HCT116 (cell line): ENCODE measurements around the gene ZBTB33. TPM values are rescaled to one million over a fixed set of nuclear protein-coding genes. Genes with fewer than 3 reads are reported as not detected.

Source experiments
- ATAC-seq: fragments of 200-7000 bp; cut with Tn5 transposase; 2 replicates; pipeline ENCODE4 v1.9.1; 2020; ENCODE audit warnings: mild to moderate bottlenecking, moderate library complexity
- BruUV-seq: library from RNA; stranded (reverse); fragments of 400-500 nt; replicated peaks from 2 replicates; lab custom pipeline; 2021; lab: Mats Ljungman, UMichigan
- CTCF ChIA-PET: fragments of 300-600 bp; sonication (Branson Sonifier 250); formaldehyde crosslinking; loops from one replicate; lab custom pipeline; 2021; ENCODE audit warnings: antibody characterized with exemption; lab: Charles Lee
- POLR2A ChIA-PET: fragments of 300-600, 350-600 bp; sonication (Branson Sonifier 250); formaldehyde crosslinking; loops from one replicate; lab custom pipeline; 2021; ENCODE audit warnings: antibody characterized with exemption; lab: Charles Lee
- RAD21 ChIA-PET, 2 experiments: fragments of 300-600 bp; sonication (Branson Sonifier 250); formaldehyde crosslinking; loops; one replicate each; lab custom pipeline; 2023; ENCODE audit warnings: low total read pairs in 2 of 2; ENCODE audit not compliant: uncharacterized antibody in 2 of 2, unreplicated experiment in 2 of 2, low non-redundant PET in 1 of 2; lab: Charles Lee
- DNase-seq: peaks from one replicate; pipeline ENCODE4 v3.0.0-alpha.2; 2010; ENCODE audit warnings: low read depth, low spot score
- H2AFZ ChIP-seq: fragments of 200-600 bp; shearing (Covaris generic), sonication (generic); 2 replicates; pipeline ENCODE4 v1.6.1; 2017; ENCODE audit warnings: low read depth, mixed run types, mixed read lengths, antibody characterized with exemption, low read length; ENCODE audit not compliant: poor library complexity, severe bottlenecking
- H3K27ac ChIP-seq: 2 replicates; pipeline ENCODE4 v1.5.1; 2012; ENCODE audit warnings: low read depth, low read length
- H3K27me3 ChIP-seq: fragments of 200-600 bp; sonication (generic); 2 replicates; pipeline ENCODE4 v1.6.1; 2016; ENCODE audit warnings: mixed run types, low read length, mixed read lengths; ENCODE audit not compliant: insufficient read depth
- H3K36me3 ChIP-seq, 2 experiments: fragments of 200-500 bp in 1 of 2; fragments of 200-600 bp in 1 of 2; sonication (Bioruptor generic) in 1 of 2; sonication (generic) in 1 of 2; 2 replicates each; pipeline versions ENCODE4 v1.5.1 to v1.6.1; 2014 to 2016; ENCODE audit warnings: low read length in 2 of 2, inconsistent platforms in 1 of 2, mixed read lengths in 1 of 2, mixed run types in 1 of 2; ENCODE audit not compliant: insufficient read depth in 2 of 2, control insufficient read depth in 1 of 2
- H3K4me1 ChIP-seq, 2 experiments: fragments of 200-600 bp in 1 of 2; sonication (generic) in 1 of 2; 2 replicates each; pipeline versions ENCODE4 v1.5.1 to v1.6.1; 2012 to 2017; ENCODE audit warnings: low read length in 2 of 2, inconsistent platforms in 1 of 2, mild to moderate bottlenecking in 1 of 2, mixed read lengths in 1 of 2, mixed run types in 1 of 2, moderate library complexity in 1 of 2; ENCODE audit not compliant: insufficient read depth in 2 of 2, control insufficient read depth in 1 of 2
- H3K4me2 ChIP-seq: fragments of 200-600 bp; sonication (generic); 2 replicates; pipeline ENCODE4 v1.6.1; 2017; ENCODE audit warnings: mixed run types, low read length, mixed read lengths
- H3K4me3 ChIP-seq, 2 experiments: fragments of 200-600 bp in 1 of 2; sonication (generic) in 1 of 2; replicated peaks in 1 of 2; 2 replicates each; pipeline ENCODE4 v1.5.1; 2011 to 2016; ENCODE audit warnings: low read length in 2 of 2, control low read depth in 1 of 2, low read depth in 1 of 2, mild to moderate bottlenecking in 1 of 2, mixed read lengths in 1 of 2, mixed run types in 1 of 2
- H3K79me2 ChIP-seq: fragments of 200-600 bp; sonication (generic); 2 replicates; pipeline ENCODE4 v1.6.1; 2017; ENCODE audit warnings: mild to moderate bottlenecking, mixed run types, low read length, moderate library complexity, mixed read lengths; ENCODE audit not compliant: insufficient read depth
- H3K9ac ChIP-seq: fragments of 200-600 bp; sonication (generic); 2 replicates; pipeline ENCODE4 v1.6.1; 2016; ENCODE audit warnings: low read length, mixed read lengths
- H3K9me2 ChIP-seq: fragments of 200-600 bp; sonication (generic), shearing (Covaris generic); 2 replicates; pipeline ENCODE4 v1.6.1; 2017; ENCODE audit warnings: mixed run types, mild to moderate bottlenecking, moderate library complexity; ENCODE audit not compliant: insufficient read depth
- H3K9me3 ChIP-seq, 2 experiments: fragments of 200-500 bp in 1 of 2; fragments of 200-600 bp in 1 of 2; sonication (Bioruptor generic) in 1 of 2; sonication (generic) in 1 of 2; 2 replicates each; pipeline ENCODE4 v1.6.1; 2014 to 2017; ENCODE audit warnings: low read length in 2 of 2, mixed read lengths in 2 of 2, inconsistent platforms in 1 of 2, low read depth in 1 of 2, mild to moderate bottlenecking in 1 of 2, mixed run types in 1 of 2, moderate library complexity in 1 of 2; ENCODE audit not compliant: control insufficient read depth in 1 of 2, insufficient read depth in 1 of 2
- H4K20me1 ChIP-seq: fragments of 200-600 bp; sonication (generic), shearing (Covaris generic); 2 replicates; pipeline ENCODE4 v1.6.1; 2017; ENCODE audit warnings: mixed run types, mild to moderate bottlenecking, moderate library complexity; ENCODE audit not compliant: insufficient read depth
- CBX3 ChIP-seq: IDR thresholded peaks from 2 replicates; pipeline ENCODE4 v1.6.1; 2012; ENCODE audit warnings: low read depth
- EZH2phosphoT487 ChIP-seq: fragments of 200-600 bp; IDR thresholded peaks from 2 replicates; pipeline ENCODE4 v1.6.1; 2018; ENCODE audit warnings: antibody characterized with exemption, borderline replicate concordance
- FOSL1 ChIP-seq: IDR thresholded peaks from 2 replicates; pipeline ENCODE4 v1.6.1; 2012; ENCODE audit warnings: low read depth
- JUND ChIP-seq: IDR thresholded peaks from 2 replicates; pipeline ENCODE4 v1.6.1; 2012
- RAD21 ChIP-seq: IDR thresholded peaks from 2 replicates; pipeline ENCODE4 v1.6.1; 2012; ENCODE audit warnings: low read depth, mild to moderate bottlenecking
- SIN3A ChIP-seq: IDR thresholded peaks from 2 replicates; pipeline ENCODE4 v1.6.1; 2012; ENCODE audit warnings: low read depth
- SRF ChIP-seq: IDR thresholded peaks from 2 replicates; pipeline ENCODE4 v1.6.1; 2012; ENCODE audit warnings: low read depth
- YY1 ChIP-seq: IDR thresholded peaks from 2 replicates; pipeline ENCODE4 v1.6.1; 2011; ENCODE audit warnings: low read length, low read depth, moderate library complexity, mild to moderate bottlenecking; ENCODE audit not compliant: insufficient replicate concordance; ENCODE audit errors: extremely low read depth
- intact Hi-C: fragments of 100-400 bp; cut with micrococcal nuclease; formaldehyde crosslinking; loops from 2 replicates; pipeline ENCODE4 v1.10.0; 2022
- total RNA-seq: library from RNA; stranded (reverse); gene quantifications from one replicate; pipeline ENCODE4 v1.2.1, GENCODE V29; 2021; ENCODE audit not compliant: unreplicated experiment
- TF ChIP-seq, protein P1 (sequence below): IDR thresholded peaks from 2 replicates; pipeline ENCODE4 v1.6.1; 2012; ENCODE audit warnings: low read depth
- TF ChIP-seq, protein P2 (sequence below), 3 experiments: fragments of 200-600 bp in 1 of 3; sonication (generic) in 1 of 3; IDR thresholded peaks in 2 of 3; conservative IDR thresholded peaks in 1 of 3; 2 replicates each; pipeline ENCODE4 v1.5.1; 2012 to 2017; ENCODE audit warnings: low read depth in 2 of 3, low read length in 2 of 3, antibody characterized with exemption in 1 of 3, borderline replicate concordance in 1 of 3, control low read depth in 1 of 3, mild to moderate bottlenecking in 1 of 3, mixed read lengths in 1 of 3, mixed run types in 1 of 3, moderate library complexity in 1 of 3; ENCODE audit not compliant: insufficient read depth in 1 of 3
- TF ChIP-seq, protein P3 (sequence below): IDR thresholded peaks from 2 replicates; pipeline ENCODE4 v1.6.1; 2012
- TF ChIP-seq, protein P4 (sequence below): IDR thresholded peaks from 2 replicates; pipeline ENCODE4 v1.6.1; 2011; ENCODE audit warnings: mild to moderate bottlenecking, low read length, moderate library complexity; ENCODE audit not compliant: insufficient replicate concordance; ENCODE audit errors: extremely low read depth

Gene ZBTB33
- total RNA-seq, 1 experiment from 2014 or later = 12.3 TPM

DNA sequence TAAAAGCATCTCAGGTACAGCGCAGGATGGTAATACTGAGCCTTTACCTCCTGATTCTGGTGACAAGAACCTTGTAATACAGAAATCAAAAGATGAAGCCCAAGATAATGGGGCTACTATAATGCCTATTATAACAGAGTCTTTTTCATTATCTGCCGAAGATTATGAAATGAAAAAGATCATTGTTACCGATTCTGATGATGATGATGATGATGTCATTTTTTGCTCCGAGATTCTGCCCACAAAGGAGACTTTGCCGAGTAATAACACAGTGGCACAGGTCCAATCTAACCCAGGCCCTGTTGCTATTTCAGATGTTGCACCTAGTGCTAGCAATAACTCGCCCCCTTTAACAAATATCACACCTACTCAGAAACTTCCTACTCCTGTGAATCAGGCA lies 3.2 kb downstream of the ZBTB33 start:
- TF ChIP-seq CBX3 = no peak
- TF ChIP-seq JUND = no peak
- TF ChIP-seq, protein P1, sequence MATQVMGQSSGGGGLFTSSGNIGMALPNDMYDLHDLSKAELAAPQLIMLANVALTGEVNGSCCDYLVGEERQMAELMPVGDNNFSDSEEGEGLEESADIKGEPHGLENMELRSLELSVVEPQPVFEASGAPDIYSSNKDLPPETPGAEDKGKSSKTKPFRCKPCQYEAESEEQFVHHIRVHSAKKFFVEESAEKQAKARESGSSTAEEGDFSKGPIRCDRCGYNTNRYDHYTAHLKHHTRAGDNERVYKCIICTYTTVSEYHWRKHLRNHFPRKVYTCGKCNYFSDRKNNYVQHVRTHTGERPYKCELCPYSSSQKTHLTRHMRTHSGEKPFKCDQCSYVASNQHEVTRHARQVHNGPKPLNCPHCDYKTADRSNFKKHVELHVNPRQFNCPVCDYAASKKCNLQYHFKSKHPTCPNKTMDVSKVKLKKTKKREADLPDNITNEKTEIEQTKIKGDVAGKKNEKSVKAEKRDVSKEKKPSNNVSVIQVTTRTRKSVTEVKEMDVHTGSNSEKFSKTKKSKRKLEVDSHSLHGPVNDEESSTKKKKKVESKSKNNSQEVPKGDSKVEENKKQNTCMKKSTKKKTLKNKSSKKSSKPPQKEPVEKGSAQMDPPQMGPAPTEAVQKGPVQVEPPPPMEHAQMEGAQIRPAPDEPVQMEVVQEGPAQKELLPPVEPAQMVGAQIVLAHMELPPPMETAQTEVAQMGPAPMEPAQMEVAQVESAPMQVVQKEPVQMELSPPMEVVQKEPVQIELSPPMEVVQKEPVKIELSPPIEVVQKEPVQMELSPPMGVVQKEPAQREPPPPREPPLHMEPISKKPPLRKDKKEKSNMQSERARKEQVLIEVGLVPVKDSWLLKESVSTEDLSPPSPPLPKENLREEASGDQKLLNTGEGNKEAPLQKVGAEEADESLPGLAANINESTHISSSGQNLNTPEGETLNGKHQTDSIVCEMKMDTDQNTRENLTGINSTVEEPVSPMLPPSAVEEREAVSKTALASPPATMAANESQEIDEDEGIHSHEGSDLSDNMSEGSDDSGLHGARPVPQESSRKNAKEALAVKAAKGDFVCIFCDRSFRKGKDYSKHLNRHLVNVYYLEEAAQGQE = no peak
- TF ChIP-seq SRF = no peak
- TF ChIP-seq, protein P2, sequence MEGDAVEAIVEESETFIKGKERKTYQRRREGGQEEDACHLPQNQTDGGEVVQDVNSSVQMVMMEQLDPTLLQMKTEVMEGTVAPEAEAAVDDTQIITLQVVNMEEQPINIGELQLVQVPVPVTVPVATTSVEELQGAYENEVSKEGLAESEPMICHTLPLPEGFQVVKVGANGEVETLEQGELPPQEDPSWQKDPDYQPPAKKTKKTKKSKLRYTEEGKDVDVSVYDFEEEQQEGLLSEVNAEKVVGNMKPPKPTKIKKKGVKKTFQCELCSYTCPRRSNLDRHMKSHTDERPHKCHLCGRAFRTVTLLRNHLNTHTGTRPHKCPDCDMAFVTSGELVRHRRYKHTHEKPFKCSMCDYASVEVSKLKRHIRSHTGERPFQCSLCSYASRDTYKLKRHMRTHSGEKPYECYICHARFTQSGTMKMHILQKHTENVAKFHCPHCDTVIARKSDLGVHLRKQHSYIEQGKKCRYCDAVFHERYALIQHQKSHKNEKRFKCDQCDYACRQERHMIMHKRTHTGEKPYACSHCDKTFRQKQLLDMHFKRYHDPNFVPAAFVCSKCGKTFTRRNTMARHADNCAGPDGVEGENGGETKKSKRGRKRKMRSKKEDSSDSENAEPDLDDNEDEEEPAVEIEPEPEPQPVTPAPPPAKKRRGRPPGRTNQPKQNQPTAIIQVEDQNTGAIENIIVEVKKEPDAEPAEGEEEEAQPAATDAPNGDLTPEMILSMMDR (IDR thresholded peaks at IDR 0.05 in 2 of 3, conservative IDR thresholded peaks at IDR 0.05 in 1 of 3; ENCODE audit: borderline replicate concordance in 1 of 3, insufficient read depth in 1 of 3, low read depth in 2 of 3, low read length in 2 of 3) = no peak
- TF ChIP-seq EZH2phosphoT487 = no peak
- TF ChIP-seq, protein P3, sequence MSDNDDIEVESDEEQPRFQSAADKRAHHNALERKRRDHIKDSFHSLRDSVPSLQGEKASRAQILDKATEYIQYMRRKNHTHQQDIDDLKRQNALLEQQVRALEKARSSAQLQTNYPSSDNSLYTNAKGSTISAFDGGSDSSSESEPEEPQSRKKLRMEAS = no peak
- no peak for TF ChIP-seq SIN3A
- no peak for TF ChIP-seq RAD21
- no peak for TF ChIP-seq YY1
- no peak for TF ChIP-seq FOSL1
- TF ChIP-seq, protein P4, sequence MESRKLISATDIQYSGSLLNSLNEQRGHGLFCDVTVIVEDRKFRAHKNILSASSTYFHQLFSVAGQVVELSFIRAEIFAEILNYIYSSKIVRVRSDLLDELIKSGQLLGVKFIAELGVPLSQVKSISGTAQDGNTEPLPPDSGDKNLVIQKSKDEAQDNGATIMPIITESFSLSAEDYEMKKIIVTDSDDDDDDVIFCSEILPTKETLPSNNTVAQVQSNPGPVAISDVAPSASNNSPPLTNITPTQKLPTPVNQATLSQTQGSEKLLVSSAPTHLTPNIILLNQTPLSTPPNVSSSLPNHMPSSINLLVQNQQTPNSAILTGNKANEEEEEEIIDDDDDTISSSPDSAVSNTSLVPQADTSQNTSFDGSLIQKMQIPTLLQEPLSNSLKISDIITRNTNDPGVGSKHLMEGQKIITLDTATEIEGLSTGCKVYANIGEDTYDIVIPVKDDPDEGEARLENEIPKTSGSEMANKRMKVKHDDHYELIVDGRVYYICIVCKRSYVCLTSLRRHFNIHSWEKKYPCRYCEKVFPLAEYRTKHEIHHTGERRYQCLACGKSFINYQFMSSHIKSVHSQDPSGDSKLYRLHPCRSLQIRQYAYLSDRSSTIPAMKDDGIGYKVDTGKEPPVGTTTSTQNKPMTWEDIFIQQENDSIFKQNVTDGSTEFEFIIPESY = no peak
- H3K79me2 ChIP-seq = peaks cover 15% of the 10 kb centered on the region
- H3K9me3 ChIP-seq = no peaks in the 10 kb centered on the region
- ATAC-seq (no peak), DNase-seq (no peak)
- peaks cover 0 to 3% of the 10 kb centered on the region in 2 experiments; a peak in 1 of 4 replicates for H3K4me1 ChIP-seq
- no peak overlapping the region for H3K27ac ChIP-seq
- H2AFZ ChIP-seq = no peak overlapping the region
- intact Hi-C loops = no loop called here
- peaks cover 4 to 13% of the 10 kb centered on the region in 2 experiments; a peak in 2 of 4 replicates for H3K36me3 ChIP-seq
- no peaks in the 10 kb centered on the region for H3K9me2 ChIP-seq
- POLR2A ChIA-PET = no interaction called here
- H3K4me3 ChIP-seq = no peak overlapping the region
- RAD21 ChIA-PET = no interaction called here
- no peak overlapping the region for H3K4me2 ChIP-seq
- CTCF ChIA-PET = no interaction called here
- H4K20me1 ChIP-seq = no peaks in the 10 kb centered on the region
- no TSS peak for BruUV-seq
- H3K27me3 ChIP-seq = no peaks in the 10 kb centered on the region
- no peak overlapping the region for H3K9ac ChIP-seq
